WERI-Rb-1 (cell line): Measurements from ENCODE around the gene PIEZO1.

Source experiments
- DNase-seq: peaks from one replicate; pipeline ENCODE4 v3.0.0-alpha.2; 2020
- H3K27ac ChIP-seq: fragments of 250-450 bp; sonication (Bioruptor Pico); 2 replicates; pipeline ENCODE4 v1.5.1; 2020; ENCODE audit warnings: mild to moderate bottlenecking, moderate library complexity
- H3K27me3 ChIP-seq: fragments of 250-450 bp; sonication (Bioruptor Pico); 2 replicates; pipeline ENCODE4 v1.5.1; 2021; ENCODE audit warnings: mild to moderate bottlenecking, low read depth, moderate library complexity; ENCODE audit not compliant: insufficient read depth, severe bottlenecking
- H3K36me3 ChIP-seq: fragments of 250-450 bp; sonication (Bioruptor Pico); 2 replicates; pipeline ENCODE4 v1.5.1; 2020; ENCODE audit warnings: mild to moderate bottlenecking, moderate library complexity
- H3K4me3 ChIP-seq: 2 replicates; pipeline ENCODE4 v1.5.1; 2011; ENCODE audit warnings: low read depth, mild to moderate bottlenecking, control low read depth, low read length
- H3K9me3 ChIP-seq: fragments of 250-450 bp; sonication (Bioruptor Pico); 2 replicates; pipeline ENCODE4 v1.5.1; 2021; ENCODE audit warnings: mild to moderate bottlenecking, moderate library complexity; ENCODE audit not compliant: severe bottlenecking
- TF ChIP-seq, protein P1 (sequence below): IDR thresholded peaks from 2 replicates; pipeline ENCODE4 v1.5.1; 2011; ENCODE audit warnings: low read depth, mild to moderate bottlenecking, control low read depth, inconsistent platforms, low read length

The PIEZO1 gene

DNA sequence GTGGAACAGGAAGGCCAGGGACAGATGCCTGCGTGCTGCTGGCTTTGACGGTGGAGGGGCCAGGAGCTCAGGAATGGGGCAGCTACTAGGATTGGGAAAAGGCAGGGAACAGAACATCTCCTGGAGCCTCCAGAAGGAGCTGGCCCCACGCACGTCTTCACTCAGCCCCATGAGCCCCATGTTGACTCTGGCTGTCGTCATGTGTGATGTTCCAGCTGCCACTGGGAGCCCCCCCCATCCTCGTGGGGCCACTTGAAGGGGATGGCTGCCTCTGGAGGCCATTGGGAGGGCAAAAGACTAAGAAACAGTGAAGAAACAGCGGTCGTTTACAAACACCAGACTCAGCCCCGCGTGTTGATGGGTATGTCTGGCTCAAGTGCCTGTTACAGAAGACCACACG is 45.2 kb upstream of the PIEZO1 start:
- Histone ChIP-seq H3K9me3 (no peaks in the 10 kb centered on the region), H3K36me3 (no peaks in the 10 kb centered on the region), H3K27ac (no peak overlapping the region), H3K4me3 (no peak overlapping the region), H3K27me3 (no peaks in the 10 kb centered on the region)
- TF ChIP-seq, protein P1, sequence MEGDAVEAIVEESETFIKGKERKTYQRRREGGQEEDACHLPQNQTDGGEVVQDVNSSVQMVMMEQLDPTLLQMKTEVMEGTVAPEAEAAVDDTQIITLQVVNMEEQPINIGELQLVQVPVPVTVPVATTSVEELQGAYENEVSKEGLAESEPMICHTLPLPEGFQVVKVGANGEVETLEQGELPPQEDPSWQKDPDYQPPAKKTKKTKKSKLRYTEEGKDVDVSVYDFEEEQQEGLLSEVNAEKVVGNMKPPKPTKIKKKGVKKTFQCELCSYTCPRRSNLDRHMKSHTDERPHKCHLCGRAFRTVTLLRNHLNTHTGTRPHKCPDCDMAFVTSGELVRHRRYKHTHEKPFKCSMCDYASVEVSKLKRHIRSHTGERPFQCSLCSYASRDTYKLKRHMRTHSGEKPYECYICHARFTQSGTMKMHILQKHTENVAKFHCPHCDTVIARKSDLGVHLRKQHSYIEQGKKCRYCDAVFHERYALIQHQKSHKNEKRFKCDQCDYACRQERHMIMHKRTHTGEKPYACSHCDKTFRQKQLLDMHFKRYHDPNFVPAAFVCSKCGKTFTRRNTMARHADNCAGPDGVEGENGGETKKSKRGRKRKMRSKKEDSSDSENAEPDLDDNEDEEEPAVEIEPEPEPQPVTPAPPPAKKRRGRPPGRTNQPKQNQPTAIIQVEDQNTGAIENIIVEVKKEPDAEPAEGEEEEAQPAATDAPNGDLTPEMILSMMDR, result no peak
- DNase-seq, result no peak

DNA sequence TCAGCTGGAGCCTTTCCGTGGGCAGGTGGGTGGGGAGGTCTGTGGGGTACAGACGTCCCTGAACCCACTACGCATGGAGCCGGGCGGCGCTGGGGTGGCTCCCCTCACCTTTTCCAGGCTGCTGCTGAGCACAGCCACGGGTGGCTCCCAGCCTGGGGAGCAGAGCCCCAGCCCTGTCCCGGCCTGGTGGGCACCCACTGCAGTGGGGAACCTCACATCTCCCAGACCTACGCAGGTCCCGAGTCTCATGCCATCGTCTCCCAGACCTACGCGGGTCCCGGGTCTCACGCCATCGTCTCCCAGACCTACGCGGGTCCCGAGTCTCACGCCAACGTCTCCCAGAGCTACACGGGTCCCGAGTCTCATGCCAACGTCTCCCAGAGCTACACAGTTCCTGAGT is 43.7 kb upstream of the PIEZO1 start:
- Histone ChIP-seq H3K27ac (no peak overlapping the region), H3K4me3 (no peak overlapping the region), H3K36me3 (no peaks in the 10 kb centered on the region), H3K27me3 (no peaks in the 10 kb centered on the region), H3K9me3 (no peaks in the 10 kb centered on the region)
- DNase-seq, result no peak
- TF ChIP-seq, protein P1, result no peak

DNA sequence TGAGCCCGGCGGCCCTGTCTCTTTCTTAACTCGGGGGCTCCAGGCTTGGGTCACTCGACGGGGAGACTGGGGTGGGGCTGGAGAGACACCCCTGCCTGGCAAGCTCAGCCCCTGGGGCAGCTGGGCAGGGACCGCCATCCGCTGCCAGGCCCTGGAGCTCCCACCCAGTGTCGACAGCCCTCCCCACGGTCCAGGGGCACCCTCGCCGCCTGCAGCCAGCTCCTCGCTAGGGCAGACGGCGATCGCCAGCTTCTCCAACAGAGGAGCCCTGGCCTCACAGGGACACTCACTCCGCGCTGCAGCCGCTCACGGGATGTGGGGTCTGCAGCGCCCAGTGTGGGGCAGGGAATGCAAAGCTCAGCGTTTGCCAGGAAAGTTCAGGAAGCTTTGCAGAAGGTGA is 42.7 kb upstream of the PIEZO1 start:
- H3K27me3 ChIP-seq, result no peaks in the 10 kb centered on the region
- no peaks in the 10 kb centered on the region for H3K36me3 ChIP-seq
- H3K4me3 ChIP-seq, result no peak overlapping the region
- H3K9me3 ChIP-seq, result no peaks in the 10 kb centered on the region
- H3K27ac ChIP-seq, result no peak overlapping the region
- TF ChIP-seq, protein P1, result no peak
- no peak for DNase-seq

DNA sequence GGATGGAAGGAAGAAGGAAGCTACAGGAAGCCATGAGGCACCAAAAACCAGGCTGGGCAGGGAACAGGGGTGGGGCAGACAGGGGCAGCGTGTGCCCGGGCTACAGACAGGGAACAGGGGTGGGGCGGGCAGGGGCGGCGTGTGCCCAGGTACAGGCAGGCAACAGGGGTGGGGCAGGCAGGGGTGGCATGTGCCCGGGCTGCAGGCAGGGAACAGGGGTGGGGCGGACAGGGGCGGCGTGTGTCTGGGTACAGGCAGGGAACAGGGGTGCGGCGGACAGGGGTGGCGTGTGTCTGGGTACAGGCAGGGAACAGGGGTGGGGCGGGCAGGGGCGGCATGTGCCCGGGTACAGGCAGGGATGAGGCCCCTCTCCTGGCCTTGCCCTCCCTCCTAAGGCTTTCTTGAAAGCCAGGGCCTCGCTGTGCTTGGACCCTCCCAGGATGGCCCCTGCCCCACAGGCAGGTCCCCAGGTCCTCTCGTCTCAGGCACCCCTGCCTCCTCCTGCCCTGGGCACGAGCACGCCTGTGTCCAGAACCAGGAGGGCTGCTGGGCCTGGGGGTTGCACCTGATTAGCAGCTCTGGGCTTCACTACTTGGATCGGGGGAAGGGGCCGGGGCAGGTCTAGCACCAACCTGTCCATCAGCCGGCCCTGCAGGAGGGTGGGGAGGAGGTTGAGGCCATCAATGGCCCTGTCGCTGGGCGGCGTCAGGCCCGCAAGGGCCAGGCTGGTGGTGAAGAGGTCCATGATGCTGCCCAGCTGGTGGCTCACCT is 41.2 kb upstream of the PIEZO1 start:
- H3K4me3 ChIP-seq, result no peak overlapping the region
- H3K36me3 ChIP-seq, result no peaks in the 10 kb centered on the region
- TF ChIP-seq, protein P1, result no peak
- no peak overlapping the region for H3K27ac ChIP-seq
- no peaks in the 10 kb centered on the region for H3K27me3 ChIP-seq
- no peaks in the 10 kb centered on the region for H3K9me3 ChIP-seq
- DNase-seq, result no peak

DNA sequence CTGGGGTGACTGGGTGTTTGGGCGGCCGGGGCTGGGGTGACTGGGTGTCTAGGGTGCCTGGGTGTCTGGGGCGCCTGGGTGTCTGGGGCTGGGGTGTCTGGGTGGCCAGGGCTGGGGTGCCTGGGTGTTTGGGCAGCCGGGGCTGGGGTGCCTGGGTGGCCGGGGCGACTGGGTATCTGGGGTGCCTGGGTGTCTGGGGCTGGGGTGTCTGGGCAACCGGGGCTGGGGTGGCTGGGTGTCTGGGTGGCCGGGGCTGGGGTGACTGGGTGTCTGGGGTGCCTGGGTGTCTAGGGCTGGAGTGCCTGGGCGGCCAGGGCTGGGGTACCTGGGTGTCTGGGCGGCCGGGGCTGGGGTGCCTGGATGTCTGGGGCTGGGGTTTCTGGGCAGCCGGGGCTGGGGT is 40.1 kb upstream of the PIEZO1 start:
- no peaks in the 10 kb centered on the region for H3K36me3 ChIP-seq
- H3K4me3 ChIP-seq, result no peak overlapping the region
- no peaks in the 10 kb centered on the region for H3K9me3 ChIP-seq
- TF ChIP-seq, protein P1, result no peak
- no peak for DNase-seq
- H3K27ac ChIP-seq, result no peak overlapping the region
- no peaks in the 10 kb centered on the region for H3K27me3 ChIP-seq
